GM20431 (cell line): ENCODE data around the gene ADAM8.
"Not testable (repeated sequence)": the region's sequence is repeated elsewhere in the genome, so short reads cannot be mapped to it uniquely, and the experiment has no call there.

ENCODE experiments used
- in situ Hi-C: fragments of 300-500 bp; cut with MseI, MboI; formaldehyde crosslinking; loops from one replicate; pipeline ENCODE4 v1.15.0; 2020; ENCODE audit warnings: low sequenced_read_pairs; ENCODE audit not compliant: unreplicated experiment

The ADAM8 gene

GRCh38 chr10:133236401-133237240, 40.0 kb downstream of the ADAM8 start:
- in situ Hi-C loops, result no loop called here

GRCh38 chr10:133235932-133236331, 40.7 kb downstream of the ADAM8 start:
- in situ Hi-C loops, result no loop called here

- in situ Hi-C loops, result no loop called here
Observed at GRCh38 chr10:133235265-133235855, 41.3 kb downstream of the ADAM8 start.

- in situ Hi-C loops, result not testable (repeated sequence)
Observed at GRCh38 chr10:133234796-133235195, 41.9 kb downstream of the ADAM8 start.

GRCh38 chr10:133231946-133232574, 44.6 kb downstream of the ADAM8 start:
- in situ Hi-C loops, result no loop called here

GRCh38 chr10:133231244-133231945, 45.3 kb downstream of the ADAM8 start:
- in situ Hi-C loops, result no loop called here

- in situ Hi-C loops, result no loop called here
Observed at GRCh38 chr10:133230387-133231195, 46.1 kb downstream of the ADAM8 start.

- in situ Hi-C loops, result no loop called here
Observed at GRCh38 chr10:133230044-133230361, 46.7 kb downstream of the ADAM8 start, which contains the start of gene UTF1. TSS of gene UTF1 (plus strand) at chr10:133230217. CDS start at chr10:133230289, 72 bp downstream.

- in situ Hi-C loops, result no loop called here
Observed at GRCh38 chr10:133229265-133230043, 47.2 kb downstream of the ADAM8 start.

- in situ Hi-C loops, result no loop called here
Observed at GRCh38 chr10:133227256-133227655, 49.4 kb downstream of the ADAM8 start.

- in situ Hi-C loops, result no loop called here
Observed at GRCh38 chr10:133226251-133226808, 50.3 kb downstream of the ADAM8 start.

- in situ Hi-C loops, result no loop called here
Observed at GRCh38 chr10:133225707-133226191, 50.9 kb downstream of the ADAM8 start.

GRCh38 chr10:133224756-133225372, 51.8 kb downstream of the ADAM8 start:
- in situ Hi-C loops, result no loop called here

- in situ Hi-C loops, result no loop called here
Observed at GRCh38 chr10:133224076-133224475, 52.6 kb downstream of the ADAM8 start.

GRCh38 chr10:133221756-133222155, 54.9 kb downstream of the ADAM8 start:
- in situ Hi-C loops, result not testable (repeated sequence)

- in situ Hi-C loops, result no loop called here
Observed at GRCh38 chr10:133221331-133221730, 55.3 kb downstream of the ADAM8 start.

GRCh38 chr10:133219782-133220181, 56.9 kb downstream of the ADAM8 start:
- in situ Hi-C loops, result no loop called here

GRCh38 chr10:133218891-133219290, 57.8 kb downstream of the ADAM8 start:
- in situ Hi-C loops, result no loop called here
